ENCODE data around the gene ITGA2.

ITGA2 gene

GRCh38 chr5:53022930-53023511 is 33.9 kb downstream of the ITGA2 start:
- no peak for DNase-seq

DNA sequence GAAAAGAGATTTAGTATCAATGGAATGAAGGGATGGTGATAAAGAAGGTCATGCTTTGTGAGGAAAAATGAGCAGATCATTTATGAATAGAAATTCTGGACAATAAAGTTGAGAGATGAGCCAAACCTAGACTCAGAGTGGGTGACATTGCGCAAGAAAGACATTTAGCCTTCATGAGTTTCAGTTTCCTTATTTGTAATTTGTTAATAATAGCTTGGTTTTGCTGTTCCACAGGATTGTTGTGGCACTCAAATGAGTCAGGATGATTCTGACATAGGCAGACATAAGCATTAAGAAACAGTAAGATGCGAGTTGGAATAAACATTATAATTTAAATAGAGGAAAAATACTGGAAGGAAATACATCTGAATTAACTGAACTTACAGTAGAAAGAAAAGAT is 34.8 kb downstream of the ITGA2 start:
- DNase-seq, result no peak

GRCh38 chr5:53024535-53024934 is 35.4 kb downstream of the ITGA2 start:
- no peak for DNase-seq

- DNase-seq, result no peak
Measured at GRCh38 chr5:53025487-53025886, 36.3 kb downstream of the ITGA2 start.

- no peak for DNase-seq
Measured at GRCh38 chr5:53027913-53028312, 38.8 kb downstream of the ITGA2 start.

GRCh38 chr5:53029608-53030007 is 40.5 kb downstream of the ITGA2 start:
- DNase-seq, result no peak

DNA sequence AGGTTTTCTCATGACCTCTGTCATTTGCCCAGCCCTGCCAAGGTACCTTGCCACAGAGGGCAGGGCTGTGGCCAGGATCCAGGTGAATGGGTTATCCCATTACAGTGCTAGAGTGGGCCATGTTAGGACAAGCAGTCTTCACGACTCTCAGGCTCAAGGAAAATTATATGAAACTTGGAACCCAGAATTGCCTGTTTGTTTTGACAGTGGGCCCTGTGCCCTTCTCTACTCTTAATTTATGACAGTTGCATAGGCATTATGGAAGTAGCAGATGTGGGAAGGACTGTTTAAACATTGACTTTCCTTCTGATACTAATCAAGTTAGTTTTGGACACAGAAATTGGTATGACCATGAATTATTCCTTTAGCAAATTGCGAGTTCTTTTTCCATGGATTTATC is 41.7 kb downstream of the ITGA2 start:
- DNase-seq, result no peak

DNA sequence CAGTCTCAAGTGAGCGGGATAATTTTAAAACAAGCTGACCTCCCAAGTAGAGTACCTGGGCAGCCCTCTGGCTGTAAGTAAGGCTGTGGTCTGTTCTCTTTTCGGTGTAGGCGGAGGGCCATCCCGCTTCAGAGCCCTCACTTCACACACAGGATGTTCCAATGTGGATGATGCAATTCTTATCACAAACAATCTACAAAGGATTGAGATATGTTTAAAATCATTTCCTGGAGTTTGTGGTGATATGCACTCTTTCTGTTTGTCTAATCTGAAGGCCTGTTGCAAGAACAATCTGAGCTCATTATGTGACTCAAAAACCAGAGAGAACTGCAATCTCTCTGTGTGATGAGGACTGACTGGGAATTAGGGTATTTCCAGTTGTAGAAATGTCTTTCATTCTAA is 42.5 kb downstream of the ITGA2 start:
- peak; percentile 35 for DNase-seq

- DNase-seq, result no peak
Measured at GRCh38 chr5:53032188-53032587, 43.0 kb downstream of the ITGA2 start.

- DNase-seq, result no peak
Measured at GRCh38 chr5:53034832-53035231, 45.7 kb downstream of the ITGA2 start.

DNA sequence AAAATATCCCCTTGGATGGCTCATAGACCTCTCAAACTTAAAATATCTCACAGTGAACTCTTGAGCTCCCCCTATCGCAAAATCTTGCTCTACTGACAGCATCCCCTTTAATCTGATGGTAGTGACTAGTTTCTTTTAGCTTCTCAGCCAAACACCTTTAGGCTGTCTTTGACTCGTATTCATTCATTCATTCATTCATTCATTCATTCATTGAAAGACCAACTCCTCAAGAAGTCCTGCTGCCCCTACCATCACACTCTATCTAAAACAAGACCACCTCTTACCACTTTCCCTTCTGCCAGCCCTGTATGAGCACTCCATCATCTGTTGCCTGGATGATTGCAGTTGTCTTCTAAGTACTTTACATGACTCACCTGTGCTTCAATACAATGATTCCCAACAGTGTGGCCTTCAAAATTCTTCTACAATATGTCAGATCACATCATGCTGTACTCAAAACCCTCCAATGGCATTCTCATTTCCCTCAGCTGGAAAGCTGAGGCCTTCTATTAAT is 46.8 kb downstream of the ITGA2 start:
- no peak for DNase-seq

DNA sequence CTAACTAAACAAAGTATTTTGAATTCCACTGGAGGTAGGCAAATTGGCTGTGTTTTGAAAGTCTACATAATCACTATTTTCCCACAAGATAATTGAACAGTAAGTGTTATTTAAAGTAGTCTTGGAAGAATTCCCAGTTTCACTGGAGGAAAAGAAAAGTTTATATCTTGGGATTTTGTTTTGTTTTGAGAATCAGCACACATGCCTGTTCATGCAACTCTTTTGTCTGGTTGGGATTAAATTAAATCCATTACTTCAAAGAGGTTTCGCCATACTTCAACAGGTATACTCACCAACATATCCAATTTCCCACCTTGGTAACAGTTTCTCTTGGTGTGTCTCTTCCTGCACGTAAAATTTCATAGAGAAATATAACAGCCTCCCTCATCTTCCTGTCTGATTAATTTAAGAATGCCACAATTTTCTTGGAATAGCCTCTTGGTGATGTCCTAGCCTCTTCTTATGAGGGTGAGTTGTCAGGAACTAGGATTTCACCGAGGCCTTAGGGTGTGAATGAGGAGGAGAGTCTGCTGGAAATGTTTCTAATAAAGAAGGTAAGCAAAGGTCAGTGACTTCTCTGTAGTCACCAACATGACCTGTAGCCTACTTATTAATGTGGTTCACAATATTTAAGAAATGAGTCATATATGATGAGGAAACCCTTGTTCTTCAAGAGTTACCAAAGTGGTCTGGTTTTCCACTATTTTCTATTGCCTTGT is 48.1 kb downstream of the ITGA2 start:
- DNase-seq, result no peak

DNA sequence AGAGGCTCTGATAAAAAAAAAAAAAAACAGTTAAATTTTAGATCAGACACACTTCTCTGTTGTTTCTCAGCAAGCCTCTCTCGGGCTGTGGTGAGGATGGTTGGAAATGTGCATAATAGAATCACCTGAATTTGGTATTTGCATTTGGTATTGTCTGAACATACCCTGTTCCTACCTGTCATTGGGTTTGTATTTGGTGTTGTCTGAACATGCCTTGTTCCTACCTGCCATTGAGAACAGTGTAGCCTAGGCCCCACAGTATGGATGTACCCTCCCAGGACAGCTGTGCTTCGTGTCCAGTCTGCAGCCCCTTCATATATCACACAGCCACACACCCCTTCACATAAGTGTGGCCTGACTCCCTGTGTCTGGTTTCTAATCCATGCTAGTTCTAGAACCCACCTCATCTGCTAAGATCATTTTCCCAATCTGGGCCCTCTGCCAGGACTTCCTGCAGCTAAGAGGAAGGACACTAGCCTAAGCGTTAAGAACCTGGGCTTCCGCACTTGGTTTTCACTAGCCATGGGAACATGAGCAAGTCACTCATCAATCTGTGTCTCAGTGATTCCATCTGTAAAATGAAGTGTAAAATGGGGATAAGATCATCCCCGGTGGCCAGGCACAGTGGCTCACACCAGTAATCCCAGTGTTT is 49.2 kb downstream of the ITGA2 start:
- no peak for DNase-seq

DNA sequence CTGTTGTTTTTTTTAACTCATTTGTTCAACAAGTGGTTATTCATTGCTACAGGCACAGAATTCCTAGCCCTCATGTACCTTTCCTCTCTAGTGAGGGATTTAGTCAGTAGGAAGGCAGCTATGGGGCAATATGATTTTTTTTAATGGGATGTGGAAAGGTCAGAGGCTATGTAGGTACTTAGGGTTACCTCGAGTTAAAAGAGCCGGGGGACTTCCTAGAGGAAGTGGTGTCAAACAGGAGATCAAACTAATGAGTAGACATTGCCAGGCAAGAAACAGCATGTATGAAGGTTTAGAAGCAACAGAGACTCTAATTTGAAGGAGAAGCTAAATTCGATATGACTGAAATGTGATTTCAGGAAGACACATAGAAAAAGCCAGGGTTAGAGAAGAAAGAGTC is 50.7 kb downstream of the ITGA2 start:
- DNase-seq, result no peak

DNA sequence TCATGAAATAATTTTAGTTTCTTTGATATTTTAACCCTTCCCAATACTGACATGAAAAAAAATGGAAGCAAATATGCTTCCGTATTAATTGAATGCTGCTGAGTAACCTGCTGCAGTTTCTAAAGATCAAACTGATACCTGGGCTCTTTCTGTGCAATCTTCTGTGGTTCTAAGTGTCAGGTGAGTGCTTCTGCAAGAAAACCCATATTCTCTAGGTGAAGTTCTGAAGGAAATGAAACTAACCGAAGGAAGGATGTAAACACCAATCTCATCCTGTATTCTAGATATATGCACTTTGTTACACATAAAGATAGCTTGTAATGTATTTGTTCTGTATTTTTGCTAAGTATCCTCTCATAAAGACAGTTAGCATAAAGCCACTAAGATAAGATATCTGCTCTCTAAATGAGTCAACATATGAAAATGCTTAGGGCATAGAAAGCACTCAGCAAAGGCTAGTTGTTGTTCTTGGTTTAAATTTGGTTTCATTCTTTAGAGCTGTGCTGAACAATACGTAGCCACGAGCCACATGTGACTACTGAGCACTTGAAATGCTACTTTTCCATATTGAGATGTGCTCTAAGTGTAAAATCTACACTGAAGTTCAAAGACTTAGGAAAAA is 52.0 kb downstream of the ITGA2 start:
- DNase-seq, result peak; percentile 21

GRCh38 chr5:53041740-53042139 is 52.6 kb downstream of the ITGA2 start:
- DNase-seq, result no peak

DNA sequence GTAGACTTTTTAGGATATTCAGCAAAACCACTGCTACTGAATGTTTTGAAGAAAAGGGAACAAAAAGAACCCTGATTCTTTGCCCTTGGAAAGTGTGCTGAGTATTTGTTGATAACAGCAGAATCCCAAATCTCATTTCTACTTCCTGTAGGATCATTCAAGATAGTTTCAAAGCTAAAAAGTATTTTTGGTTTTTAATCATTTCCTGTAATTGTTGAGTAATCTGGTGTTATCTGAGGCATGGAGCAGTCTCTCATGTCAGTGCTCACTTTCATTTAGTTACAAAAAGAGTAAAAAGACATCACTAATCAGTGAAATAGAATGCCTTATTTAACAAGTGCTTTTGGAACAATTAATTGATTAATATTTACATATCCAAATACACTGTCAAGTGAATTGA is 56.1 kb downstream of the ITGA2 start:
- no peak for DNase-seq

- no peak for DNase-seq
Measured at GRCh38 chr5:53048248-53048647, 59.1 kb downstream of the ITGA2 start.

DNA sequence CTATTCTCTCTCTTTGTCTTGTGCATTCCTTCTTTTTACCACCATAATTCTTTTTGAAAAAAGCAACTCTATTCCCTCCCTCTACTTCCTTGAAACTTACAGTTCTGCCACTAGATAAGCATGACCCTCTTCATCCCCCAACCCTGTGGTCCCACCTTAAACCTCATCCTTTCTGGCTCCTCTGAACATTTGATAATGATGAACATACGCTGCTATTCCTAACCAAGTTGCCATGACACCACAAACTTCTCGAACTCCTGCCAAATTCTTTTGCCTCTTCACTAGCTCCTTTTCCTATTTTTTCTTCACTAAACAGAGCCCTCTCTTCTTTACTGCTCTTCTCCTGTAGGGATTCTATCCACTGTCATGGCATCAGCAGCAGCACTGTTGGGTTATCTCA is 63.3 kb downstream of the ITGA2 start:
- no peak for DNase-seq

DNA sequence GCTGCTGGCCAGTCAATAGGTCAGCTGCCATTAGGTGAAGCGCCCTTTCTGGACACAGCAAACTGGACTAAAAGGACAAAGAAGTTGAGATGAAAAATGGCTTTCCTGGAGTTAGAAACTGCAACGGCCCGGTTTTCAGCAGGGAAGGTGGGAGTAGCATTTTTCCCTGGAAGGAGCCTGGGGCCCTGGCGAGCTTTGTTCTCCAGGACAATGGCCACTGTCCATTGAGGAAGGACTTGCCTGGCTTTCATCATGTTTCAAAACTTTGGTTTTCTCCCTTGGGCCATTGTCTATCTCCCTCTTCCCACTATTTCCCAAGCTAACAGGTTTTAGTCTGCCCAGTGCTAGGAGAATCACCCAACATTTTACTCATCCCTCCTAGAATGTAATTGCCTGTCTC is 64.2 kb downstream of the ITGA2 start:
- no peak for DNase-seq

DNA sequence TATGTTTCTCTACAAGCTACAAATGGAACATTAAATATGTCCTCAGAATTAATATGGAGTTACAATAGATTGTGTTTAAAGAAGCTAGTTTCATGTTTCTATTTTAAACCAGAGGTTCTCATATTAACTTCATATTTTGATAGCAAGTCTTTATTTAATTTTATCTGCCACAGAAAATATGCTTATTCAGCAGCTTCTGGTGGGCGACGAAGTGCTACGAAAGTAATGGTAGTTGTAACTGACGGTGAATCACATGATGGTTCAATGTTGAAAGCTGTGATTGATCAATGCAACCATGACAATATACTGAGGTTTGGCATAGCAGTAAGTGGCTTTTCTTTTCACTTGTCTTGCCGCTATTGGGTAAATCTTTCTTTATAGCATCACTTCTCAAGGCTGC is 66.2 kb downstream of the ITGA2 start:
- no peak for DNase-seq

DNA sequence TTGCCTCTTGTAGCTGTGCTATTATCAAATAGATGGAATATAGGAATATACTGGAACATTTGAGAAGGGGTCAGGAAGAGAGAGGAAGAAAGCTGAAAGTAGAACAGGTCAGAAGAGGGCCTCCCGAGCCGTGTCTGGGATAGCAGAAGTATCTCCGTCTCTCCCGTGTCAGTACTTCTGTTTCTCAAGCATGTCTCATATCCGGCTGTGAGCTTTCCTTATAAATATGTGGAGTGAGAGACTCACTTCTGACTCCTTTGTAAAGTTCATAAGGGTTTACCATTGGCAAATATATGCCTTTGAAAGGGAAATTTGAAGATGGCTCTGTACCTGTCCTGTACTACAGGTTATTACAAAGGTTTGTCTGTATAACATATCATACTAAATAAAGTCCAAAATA is 70.1 kb downstream of the ITGA2 start:
- DNase-seq, result no peak

GRCh38 chr5:53063176-53063575 is 74.0 kb downstream of the ITGA2 start:
- DNase-seq, result no peak

DNA sequence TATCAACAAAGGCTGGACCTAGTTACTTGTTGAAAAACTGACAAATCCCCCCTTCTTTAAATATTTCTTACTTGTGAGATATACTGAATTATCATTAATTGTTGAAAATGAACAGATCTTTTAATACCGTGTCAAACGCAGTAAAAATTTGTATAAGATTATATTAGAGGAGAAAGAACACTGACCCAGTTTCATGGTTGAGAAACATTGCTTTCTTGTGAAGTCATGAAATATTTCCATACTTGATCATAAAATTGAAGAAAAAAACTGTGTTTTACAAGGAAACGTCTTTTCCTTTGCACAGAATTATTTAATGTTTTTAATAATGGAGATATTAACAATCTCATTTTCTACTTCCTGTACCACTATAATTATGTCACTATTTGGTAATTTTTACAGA is 74.6 kb downstream of the ITGA2 start:
- no peak for DNase-seq
